ENCODE data around the gene HSH2D. TPM values are rescaled to one million over a fixed set of nuclear protein-coding genes. Genes with fewer than 3 reads are reported as not detected.

HSH2D gene
- total and polyA plus RNA-seq, 12 donors: 0.21 to 4.7 (median 0.97) TPM; not detected in 1

DNA sequence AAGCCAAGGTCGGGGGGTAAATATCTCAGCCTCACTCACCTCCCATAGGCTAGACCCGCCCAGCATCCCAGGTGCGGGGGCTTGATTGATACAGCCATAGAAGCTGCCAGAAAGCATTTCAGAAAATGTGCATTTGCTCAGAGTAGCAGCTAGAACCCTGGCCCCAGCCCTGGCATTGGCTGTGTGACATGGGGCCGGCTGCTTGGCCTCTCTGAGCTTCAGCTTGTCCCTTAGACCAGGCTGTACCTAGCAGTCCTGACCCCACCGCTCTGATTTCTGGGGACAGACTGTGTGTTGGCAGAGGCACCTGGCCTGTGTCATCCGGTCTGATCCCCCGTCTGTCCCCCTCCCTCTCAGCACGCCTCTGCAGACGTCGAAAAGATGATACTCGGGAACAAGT is 16.4 kb upstream of the HSH2D start:
- H3K36me3 ChIP-seq (replicated peaks in 1 of 2): peaks cover 0 to 81% of the 10 kb centered on the region in 2 donors
- intact Hi-C loops (cut with DNase I): no loop called here
- TF ChIP-seq, protein P1, sequence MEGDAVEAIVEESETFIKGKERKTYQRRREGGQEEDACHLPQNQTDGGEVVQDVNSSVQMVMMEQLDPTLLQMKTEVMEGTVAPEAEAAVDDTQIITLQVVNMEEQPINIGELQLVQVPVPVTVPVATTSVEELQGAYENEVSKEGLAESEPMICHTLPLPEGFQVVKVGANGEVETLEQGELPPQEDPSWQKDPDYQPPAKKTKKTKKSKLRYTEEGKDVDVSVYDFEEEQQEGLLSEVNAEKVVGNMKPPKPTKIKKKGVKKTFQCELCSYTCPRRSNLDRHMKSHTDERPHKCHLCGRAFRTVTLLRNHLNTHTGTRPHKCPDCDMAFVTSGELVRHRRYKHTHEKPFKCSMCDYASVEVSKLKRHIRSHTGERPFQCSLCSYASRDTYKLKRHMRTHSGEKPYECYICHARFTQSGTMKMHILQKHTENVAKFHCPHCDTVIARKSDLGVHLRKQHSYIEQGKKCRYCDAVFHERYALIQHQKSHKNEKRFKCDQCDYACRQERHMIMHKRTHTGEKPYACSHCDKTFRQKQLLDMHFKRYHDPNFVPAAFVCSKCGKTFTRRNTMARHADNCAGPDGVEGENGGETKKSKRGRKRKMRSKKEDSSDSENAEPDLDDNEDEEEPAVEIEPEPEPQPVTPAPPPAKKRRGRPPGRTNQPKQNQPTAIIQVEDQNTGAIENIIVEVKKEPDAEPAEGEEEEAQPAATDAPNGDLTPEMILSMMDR (IDR thresholded peaks at IDR 0.05): no peak
- TF ChIP-seq POLR2A (IDR thresholded peaks at IDR 0.05): no peak
- H3K27ac ChIP-seq: no peak overlapping the region
- H3K4me3 ChIP-seq: no peak overlapping the region
- no peaks in the 10 kb centered on the region for H3K9me3 ChIP-seq (replicated peaks in 1 of 3)
- H3K27me3 ChIP-seq: no peaks in the 10 kb centered on the region
- no peak for DNase-seq
- no peaks in the 10 kb centered on the region for H3K4me1 ChIP-seq (replicated peaks in 1 of 2)
- 86 to 91% (median 90%) methylated on average over 10 to 11 of the region's 11 CpGs for WGBS, 4 donors

DNA sequence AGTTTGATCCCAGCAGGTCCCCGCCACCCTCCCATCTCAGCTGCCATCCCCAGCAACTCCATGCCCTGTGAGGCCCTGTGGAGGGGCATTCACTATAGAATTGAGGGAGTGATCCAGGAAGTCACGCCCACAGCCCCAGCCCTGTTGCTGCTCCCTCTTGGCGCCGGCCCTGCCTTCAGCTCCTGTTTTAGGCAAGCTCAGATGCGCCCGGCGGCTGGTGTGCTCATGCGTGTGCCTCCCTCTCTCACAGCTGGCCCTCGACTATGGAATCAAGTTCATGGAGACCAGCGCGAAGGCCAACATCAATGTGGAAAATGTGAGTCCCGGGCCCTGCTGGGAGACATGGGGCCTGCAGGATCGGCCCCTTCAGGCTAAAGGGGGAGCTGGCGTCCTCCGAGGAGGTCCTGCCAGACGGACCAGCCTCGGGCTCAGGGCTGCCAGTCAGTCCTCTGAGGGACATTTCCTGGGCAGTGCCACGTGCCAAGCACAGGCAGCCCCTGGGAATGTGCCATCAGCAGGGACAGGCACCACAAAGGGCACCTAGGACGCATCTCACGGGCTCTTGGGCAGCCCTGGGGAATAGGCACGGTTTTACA is 15.6 kb upstream of the HSH2D start:
- no peak for TF ChIP-seq POLR2A (IDR thresholded peaks at IDR 0.05)
- TF ChIP-seq, protein P1 (IDR thresholded peaks at IDR 0.05): no peak
- no peak overlapping the region for H3K4me3 ChIP-seq
- DNase-seq: no peak
- intact Hi-C loops (cut with DNase I): no loop called here
- H3K36me3 ChIP-seq (replicated peaks in 1 of 2): peaks cover 0 to 81% of the 10 kb centered on the region in 2 donors
- H3K9me3 ChIP-seq (replicated peaks in 1 of 3): no peaks in the 10 kb centered on the region
- 92 to 94% (median 94%) methylated on average over 12 to 21 of the region's 21 CpGs for WGBS, 4 donors
- H3K4me1 ChIP-seq (replicated peaks in 1 of 2): no peaks in the 10 kb centered on the region
- no peaks in the 10 kb centered on the region for H3K27me3 ChIP-seq
- no peak overlapping the region for H3K27ac ChIP-seq

DNA sequence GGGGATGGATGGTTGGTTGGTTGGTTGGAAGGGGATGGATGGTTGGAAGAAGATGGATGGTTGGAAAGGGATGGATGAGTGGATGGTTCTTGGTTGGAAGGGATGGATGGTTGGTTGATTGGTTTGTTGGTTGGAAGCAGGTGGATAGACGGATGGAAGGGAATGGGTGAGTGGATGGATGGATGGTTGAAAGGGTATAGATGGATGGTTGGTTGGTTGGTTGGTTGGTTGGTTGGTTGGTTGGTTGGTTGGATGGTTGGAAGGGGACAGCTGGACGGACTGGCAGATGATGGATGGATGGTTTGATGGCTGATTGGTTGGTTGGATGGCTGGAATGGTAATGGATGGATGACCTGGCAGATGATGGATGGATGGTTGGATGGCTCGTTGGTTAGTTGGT is 11.8 kb upstream of the HSH2D start:
- peaks cover 0 to 5% of the 10 kb centered on the region in 2 donors for H3K4me1 ChIP-seq (replicated peaks in 1 of 2)
- no peak for TF ChIP-seq POLR2A (IDR thresholded peaks at IDR 0.05)
- TF ChIP-seq, protein P1 (IDR thresholded peaks at IDR 0.05): no peak
- no peaks in the 10 kb centered on the region for H3K27me3 ChIP-seq
- 85 to 99% (median 97%) methylated on average over 3 of the region's 3 CpGs for WGBS, 4 donors
- H3K4me3 ChIP-seq: no peak overlapping the region
- H3K9me3 ChIP-seq (replicated peaks in 1 of 3): no peaks in the 10 kb centered on the region
- no peak for DNase-seq
- intact Hi-C loops (cut with DNase I): no loop called here
- no peak overlapping the region for H3K27ac ChIP-seq
- H3K36me3 ChIP-seq (replicated peaks in 1 of 2): peaks cover 0 to 63% of the 10 kb centered on the region in 2 donors

DNA sequence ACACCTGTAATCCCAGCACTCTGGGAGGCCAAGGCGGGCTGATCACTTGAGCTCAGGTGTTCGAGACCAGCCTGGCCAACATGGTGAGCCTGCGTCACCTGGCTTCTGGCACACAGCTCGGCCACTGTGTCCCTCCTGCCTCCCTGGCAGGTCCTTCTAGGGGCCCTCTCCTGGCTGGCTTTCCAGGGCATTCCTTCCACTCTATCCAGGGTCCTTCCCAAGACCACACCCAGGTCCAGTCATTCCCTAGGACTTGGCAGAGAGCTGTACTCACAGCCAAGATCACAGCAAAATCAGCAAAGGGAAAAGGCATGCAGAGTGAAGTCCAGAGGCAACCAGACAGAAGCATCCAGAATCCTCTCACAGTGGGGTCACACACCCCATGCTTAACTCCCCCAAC is 9.7 kb upstream of the HSH2D start:
- Histone ChIP-seq H3K9me3 (replicated peaks in 1 of 3) (no peaks in the 10 kb centered on the region), H3K27me3 (no peaks in the 10 kb centered on the region), H3K4me1 (replicated peaks in 1 of 2) (peaks cover 0 to 6% of the 10 kb centered on the region in 2 donors), H3K36me3 (replicated peaks in 1 of 2) (peaks cover 0 to 42% of the 10 kb centered on the region in 2 donors), H3K27ac (no peak overlapping the region), H3K4me3 (no peak overlapping the region)
- DNase-seq: no peak
- intact Hi-C loops (cut with DNase I): no loop called here
- TF ChIP-seq POLR2A (IDR thresholded peaks at IDR 0.05): no peak
- TF ChIP-seq, protein P1 (IDR thresholded peaks at IDR 0.05): no peak
- 95 to 100% (median 99%) methylated on average over 1 to 4 of the region's 4 CpGs for WGBS, 4 donors
